ENCODE data around the gene RRP1B.
"Not testable (repeated sequence)": the region's sequence is repeated elsewhere in the genome, so short reads cannot be mapped to it uniquely, and the experiment has no call there.

RRP1B gene, protein sequence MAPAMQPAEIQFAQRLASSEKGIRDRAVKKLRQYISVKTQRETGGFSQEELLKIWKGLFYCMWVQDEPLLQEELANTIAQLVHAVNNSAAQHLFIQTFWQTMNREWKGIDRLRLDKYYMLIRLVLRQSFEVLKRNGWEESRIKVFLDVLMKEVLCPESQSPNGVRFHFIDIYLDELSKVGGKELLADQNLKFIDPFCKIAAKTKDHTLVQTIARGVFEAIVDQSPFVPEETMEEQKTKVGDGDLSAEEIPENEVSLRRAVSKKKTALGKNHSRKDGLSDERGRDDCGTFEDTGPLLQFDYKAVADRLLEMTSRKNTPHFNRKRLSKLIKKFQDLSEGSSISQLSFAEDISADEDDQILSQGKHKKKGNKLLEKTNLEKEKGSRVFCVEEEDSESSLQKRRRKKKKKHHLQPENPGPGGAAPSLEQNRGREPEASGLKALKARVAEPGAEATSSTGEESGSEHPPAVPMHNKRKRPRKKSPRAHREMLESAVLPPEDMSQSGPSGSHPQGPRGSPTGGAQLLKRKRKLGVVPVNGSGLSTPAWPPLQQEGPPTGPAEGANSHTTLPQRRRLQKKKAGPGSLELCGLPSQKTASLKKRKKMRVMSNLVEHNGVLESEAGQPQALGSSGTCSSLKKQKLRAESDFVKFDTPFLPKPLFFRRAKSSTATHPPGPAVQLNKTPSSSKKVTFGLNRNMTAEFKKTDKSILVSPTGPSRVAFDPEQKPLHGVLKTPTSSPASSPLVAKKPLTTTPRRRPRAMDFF

DNA sequence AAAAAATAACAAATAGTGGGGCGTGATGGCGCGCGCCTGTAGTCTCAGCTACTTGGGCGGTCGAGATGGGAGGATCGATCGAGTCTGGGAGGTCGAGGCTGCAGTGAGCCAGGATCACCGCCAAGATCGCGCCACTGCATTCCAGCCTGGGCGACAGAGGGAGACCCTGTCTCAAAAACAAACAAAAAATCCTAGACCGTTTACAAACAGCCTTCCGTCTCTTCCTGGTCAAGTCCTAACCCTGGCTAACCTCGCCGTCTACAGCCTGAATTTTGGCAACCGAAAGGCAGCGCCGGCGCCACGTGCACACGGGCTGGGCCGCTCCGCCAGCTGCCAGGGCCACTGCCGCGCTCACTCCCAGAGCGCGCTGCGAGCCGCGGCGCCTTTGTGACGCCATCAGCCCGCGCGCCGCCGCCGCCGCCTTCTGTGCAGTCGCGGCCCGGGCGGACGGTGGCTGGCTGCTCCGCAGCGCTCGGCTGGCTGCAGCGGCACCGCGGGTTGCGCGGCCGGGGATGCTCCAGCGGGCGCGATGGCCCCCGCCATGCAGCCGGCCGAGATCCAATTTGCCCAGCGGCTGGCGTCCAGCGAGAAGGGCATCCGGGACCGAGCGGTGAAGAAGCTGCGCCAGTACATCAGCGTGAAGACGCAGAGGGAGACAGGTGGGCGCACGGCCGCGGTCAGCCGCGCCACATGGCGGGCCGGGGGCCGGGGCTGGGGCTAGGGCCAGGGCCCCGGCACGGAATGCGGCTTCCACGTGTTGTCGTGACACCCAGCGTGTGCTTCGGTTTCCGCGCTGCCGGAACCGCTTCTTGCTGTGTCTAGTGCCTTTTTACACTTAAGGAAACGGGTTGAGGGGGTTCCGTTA lies at the start of gene RRP1B, which contains the start of gene HSF2BP:
RRP1B (plus strand) TSS at position 425 of the 865 bp plus-strand sequence; CDS start at position 530, 105 bp downstream.
HSF2BP (minus strand) TSS at position 353 of the 865 bp plus-strand sequence. CDS start 1,392 bp downstream, outside the sequence.
- Mint-ChIP-seq H3K27ac (peak within 1 kb of the TSS; percentile 95), H3K36me3 (ENCODE audit: low read depth) (peaks cover 38% of the 10 kb centered on the region), H3K4me3 (peak within 1 kb of the TSS; percentile 93), H3K4me1 (ENCODE audit: low read depth) (peaks cover 42% of the 10 kb centered on the region), H3K9me3 (no peaks in the 10 kb centered on the region), H3K27me3 (ENCODE audit: low read depth) (no peaks in the 10 kb centered on the region)
- peak; percentile 88 for DNase-seq (ENCODE audit: low spot score)

DNA sequence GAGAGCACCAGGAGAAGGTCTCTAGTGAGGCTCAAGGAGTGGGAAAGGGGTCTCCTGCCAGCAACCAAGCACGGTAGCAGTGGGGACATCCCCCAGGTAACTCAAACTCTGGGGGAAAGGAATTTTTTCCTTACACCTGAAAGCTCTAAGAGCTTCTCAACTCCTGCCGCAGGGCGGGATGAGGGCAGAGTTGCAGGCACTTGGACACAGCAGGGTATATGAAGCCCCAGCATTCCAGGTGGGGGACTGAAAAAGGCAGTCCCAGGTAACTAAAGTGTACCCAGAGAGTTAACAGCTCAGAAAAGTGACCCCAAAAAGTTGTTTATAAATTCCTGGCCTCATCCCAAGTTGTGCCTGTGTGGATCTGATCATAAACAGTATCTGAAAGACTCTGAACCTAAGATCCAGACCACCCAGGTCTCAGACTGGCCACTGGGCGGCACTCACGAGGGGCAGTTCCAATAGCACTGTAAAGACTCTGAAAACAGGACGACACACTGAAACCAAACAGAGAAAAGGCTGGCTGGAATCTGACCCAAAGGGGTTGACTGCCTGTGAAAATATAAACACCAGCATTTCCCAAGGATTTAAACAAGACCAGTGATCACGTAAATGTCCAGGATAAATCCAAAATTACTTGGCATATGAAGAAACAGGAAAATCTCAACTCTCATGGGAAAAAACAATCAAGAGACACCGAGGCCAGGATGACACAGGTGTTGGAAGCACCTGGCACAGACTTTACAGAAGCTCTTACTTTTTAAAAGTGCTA lies 47.6 kb upstream of the RRP1B start:
- no peaks in the 10 kb centered on the region for H3K9me3 Mint-ChIP-seq
- DNase-seq (ENCODE audit: low spot score), result no peak
- H3K4me1 Mint-ChIP-seq (ENCODE audit: low read depth), result peaks cover 11% of the 10 kb centered on the region
- no peaks in the 10 kb centered on the region for H3K36me3 Mint-ChIP-seq (ENCODE audit: low read depth)
- H3K27me3 Mint-ChIP-seq (ENCODE audit: low read depth), result no peaks in the 10 kb centered on the region
- no peak overlapping the region for H3K27ac Mint-ChIP-seq
- no peak overlapping the region for H3K4me3 Mint-ChIP-seq

DNA sequence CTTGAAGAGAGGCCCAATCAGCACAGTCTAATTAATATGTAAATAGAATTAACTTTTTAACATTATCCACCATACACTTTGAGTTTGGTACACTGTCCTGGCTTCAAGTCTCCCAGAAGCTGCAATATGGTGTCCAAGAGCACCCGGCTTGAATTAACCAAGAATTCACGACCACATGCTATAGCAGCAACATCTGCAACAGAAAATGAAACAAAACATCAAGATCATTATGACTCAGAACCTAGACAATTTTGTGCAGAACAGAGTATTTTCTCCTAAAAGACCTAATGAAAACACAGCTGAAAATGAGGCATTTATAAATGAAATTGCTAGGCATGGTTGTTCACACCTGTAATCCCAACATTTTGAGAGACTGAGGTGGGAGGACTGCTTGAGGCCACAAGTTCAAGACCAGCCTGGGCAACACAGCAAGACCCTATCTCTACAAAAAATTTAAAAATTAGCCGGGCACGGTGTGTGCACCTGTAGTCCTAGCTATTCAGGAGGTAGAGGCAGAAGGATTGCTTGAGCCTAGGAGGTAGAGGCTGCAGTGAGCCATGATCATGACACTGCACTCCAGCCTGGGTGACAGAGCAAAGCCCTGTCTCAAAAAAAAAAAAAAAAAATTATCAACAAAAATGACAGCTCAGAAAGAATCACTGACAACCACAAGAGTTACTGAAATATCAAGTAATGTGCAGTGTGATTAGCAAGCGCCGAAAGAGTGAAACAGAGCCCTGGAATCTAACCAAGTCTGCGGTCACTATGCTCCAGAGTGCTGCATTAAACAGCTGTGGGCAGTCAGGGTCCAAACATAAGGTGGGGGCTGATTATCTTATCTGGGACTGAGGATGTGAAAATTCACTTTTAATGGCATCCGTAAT lies 45.4 kb upstream of the RRP1B start:
- Mint-ChIP-seq H3K27me3 (ENCODE audit: low read depth) (no peaks in the 10 kb centered on the region), H3K36me3 (ENCODE audit: low read depth) (no peaks in the 10 kb centered on the region), H3K27ac (peak overlapping the region; percentile 15), H3K9me3 (no peaks in the 10 kb centered on the region), H3K4me3 (no peak overlapping the region), H3K4me1 (ENCODE audit: low read depth) (peaks cover 11% of the 10 kb centered on the region)
- no peak for DNase-seq (ENCODE audit: low spot score)

DNA sequence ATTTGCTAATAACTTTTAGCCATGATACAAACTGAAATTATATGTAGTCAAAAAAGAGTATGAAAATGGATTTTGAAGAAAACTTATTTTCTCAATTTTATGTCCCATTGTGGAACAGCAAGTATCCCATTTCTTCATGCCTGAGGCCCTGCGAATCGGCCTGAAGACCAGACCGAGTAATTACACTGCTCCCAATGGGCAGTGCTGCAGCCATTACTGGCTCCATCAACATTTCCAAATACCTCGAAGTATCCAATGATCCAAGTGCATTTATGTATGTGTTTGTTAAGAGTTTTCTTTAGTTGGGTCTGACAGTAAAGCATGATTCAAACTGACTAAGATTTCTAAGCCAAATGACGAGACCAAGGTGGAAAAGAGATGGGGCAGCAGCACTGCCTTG lies 44.5 kb upstream of the RRP1B start:
- Mint-ChIP-seq H3K27me3 (ENCODE audit: low read depth) (no peaks in the 10 kb centered on the region), H3K4me1 (ENCODE audit: low read depth) (peaks cover 11% of the 10 kb centered on the region), H3K36me3 (ENCODE audit: low read depth) (no peaks in the 10 kb centered on the region), H3K27ac (no peak overlapping the region), H3K4me3 (no peak overlapping the region), H3K9me3 (no peaks in the 10 kb centered on the region)
- DNase-seq (ENCODE audit: low spot score), result no peak

DNA sequence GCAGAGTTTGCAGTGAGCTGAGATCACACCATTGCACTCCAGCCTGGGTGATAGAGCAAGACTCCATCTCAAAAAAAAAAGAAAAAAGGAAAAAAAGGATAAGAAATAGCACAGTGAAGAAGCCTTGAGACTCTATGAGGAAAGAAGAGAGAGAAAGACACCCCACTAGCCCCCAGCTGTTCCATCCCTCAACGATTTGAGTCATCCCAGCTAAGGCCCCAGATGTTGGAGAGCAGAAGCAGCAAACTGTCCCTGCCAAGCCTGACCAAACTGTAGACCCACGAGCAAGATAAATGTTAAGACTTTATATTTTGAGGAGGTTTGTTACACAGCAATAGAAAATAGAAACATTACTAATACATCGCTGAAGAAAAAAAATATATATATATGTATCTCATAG lies 42.5 kb upstream of the RRP1B start:
- peaks cover 17% of the 10 kb centered on the region for H3K4me1 Mint-ChIP-seq (ENCODE audit: low read depth)
- not testable (repeated sequence) for H3K27ac Mint-ChIP-seq; H3K27me3 Mint-ChIP-seq (ENCODE audit: low read depth); H3K4me3 Mint-ChIP-seq; DNase-seq (ENCODE audit: low spot score); H3K9me3 Mint-ChIP-seq; H3K36me3 Mint-ChIP-seq (ENCODE audit: low read depth)

DNA sequence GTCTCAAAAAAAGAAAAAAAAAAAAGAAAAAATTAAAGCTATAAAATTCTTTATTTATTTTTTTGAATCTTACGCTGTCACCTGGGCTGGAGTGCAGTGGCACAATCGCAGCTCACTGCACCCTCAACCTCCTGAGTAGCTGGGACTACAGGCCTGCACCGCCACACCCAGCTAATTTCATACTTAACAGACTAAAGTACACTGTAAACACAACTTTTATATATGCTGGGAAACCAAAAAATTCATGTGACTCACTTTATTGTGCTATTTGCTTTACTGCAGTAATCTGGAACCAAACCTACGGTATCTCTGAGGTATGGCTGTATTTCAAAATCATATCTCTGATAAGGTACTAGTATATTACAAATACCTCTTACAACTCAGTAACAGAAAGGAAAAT lies 40.4 kb upstream of the RRP1B start:
- peaks cover 7% of the 10 kb centered on the region for H3K4me1 Mint-ChIP-seq (ENCODE audit: low read depth)
- no peak overlapping the region for H3K4me3 Mint-ChIP-seq
- H3K9me3 Mint-ChIP-seq, result peaks cover 6% of the 10 kb centered on the region
- DNase-seq (ENCODE audit: low spot score), result no peak
- H3K36me3 Mint-ChIP-seq (ENCODE audit: low read depth), result peaks cover 2% of the 10 kb centered on the region
- no peak overlapping the region for H3K27ac Mint-ChIP-seq
- peaks cover 10% of the 10 kb centered on the region for H3K27me3 Mint-ChIP-seq (ENCODE audit: low read depth)

DNA sequence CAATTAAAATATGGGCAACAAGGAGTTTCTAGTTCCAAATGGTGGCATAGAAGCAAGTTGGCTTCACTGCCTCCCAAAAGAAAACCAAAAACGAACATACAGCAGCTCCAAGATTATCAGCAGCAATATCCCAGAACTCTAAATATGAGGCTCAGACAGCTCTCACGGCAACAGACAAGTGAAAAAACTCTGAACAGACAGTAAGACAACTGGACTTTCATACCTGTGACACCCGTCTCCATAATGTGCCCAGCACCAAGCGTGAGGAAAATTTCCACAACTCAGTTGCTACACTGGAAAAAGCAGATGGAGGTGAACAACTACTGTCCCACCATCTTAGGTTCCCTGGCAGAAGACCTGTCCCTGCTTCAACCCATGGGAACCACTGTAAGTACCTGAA lies 40.0 kb upstream of the RRP1B start:
- Mint-ChIP-seq H3K4me1 (ENCODE audit: low read depth) (peaks cover 6% of the 10 kb centered on the region), H3K27ac (no peak overlapping the region), H3K9me3 (peaks cover 6% of the 10 kb centered on the region), H3K27me3 (ENCODE audit: low read depth) (peaks cover 10% of the 10 kb centered on the region), H3K36me3 (ENCODE audit: low read depth) (peaks cover 2% of the 10 kb centered on the region), H3K4me3 (no peak overlapping the region)
- no peak for DNase-seq (ENCODE audit: low spot score)

DNA sequence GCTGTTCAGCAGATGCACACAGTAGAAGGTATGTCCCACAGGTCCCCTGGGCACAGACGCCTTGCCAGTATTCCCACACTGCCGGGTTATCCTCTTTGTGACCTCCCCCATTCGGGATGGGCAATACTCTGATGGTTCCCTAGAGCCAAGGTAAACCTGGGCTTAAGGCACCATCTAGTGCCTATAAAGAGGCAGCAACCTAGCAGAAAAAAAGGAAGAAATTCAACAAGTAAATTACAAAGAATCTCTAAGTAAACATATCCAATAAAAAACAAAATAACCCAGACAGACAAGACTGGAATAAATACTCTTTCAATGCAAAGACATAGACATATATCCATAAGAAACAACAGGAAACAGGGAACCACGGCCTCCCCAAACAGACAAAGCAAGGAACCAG lies 39.5 kb upstream of the RRP1B start:
- peaks cover 6% of the 10 kb centered on the region for H3K4me1 Mint-ChIP-seq (ENCODE audit: low read depth)
- peaks cover 6% of the 10 kb centered on the region for H3K9me3 Mint-ChIP-seq
- DNase-seq (ENCODE audit: low spot score), result no peak
- no peak overlapping the region for H3K4me3 Mint-ChIP-seq
- no peak overlapping the region for H3K27ac Mint-ChIP-seq
- H3K36me3 Mint-ChIP-seq (ENCODE audit: low read depth), result peaks cover 2% of the 10 kb centered on the region
- H3K27me3 Mint-ChIP-seq (ENCODE audit: low read depth), result peaks cover 10% of the 10 kb centered on the region

DNA sequence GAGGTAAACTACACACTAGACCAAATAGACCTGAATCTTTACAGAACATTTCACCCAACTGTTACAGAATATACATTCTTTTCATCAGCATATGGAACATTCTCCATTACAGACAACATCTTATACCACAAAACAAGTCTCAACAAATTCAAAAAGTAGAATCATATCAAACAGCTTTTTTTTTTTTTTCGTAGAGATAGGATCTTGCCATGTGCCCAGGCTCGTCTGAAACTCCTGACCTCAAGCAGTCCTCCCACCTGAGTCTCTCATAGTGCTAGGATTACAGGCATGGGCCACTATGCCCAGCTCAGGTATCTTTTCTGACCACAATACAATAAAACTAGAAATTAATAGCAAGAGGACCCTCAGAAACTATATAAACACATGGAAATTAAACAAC lies 36.6 kb upstream of the RRP1B start:
- H3K27ac Mint-ChIP-seq, result no peak overlapping the region
- H3K9me3 Mint-ChIP-seq, result peaks cover 6% of the 10 kb centered on the region
- H3K27me3 Mint-ChIP-seq (ENCODE audit: low read depth), result peaks cover 20% of the 10 kb centered on the region
- no peak overlapping the region for H3K4me3 Mint-ChIP-seq
- no peak for DNase-seq (ENCODE audit: low spot score)
- peaks cover 2% of the 10 kb centered on the region for H3K36me3 Mint-ChIP-seq (ENCODE audit: low read depth)
- peaks cover 6% of the 10 kb centered on the region for H3K4me1 Mint-ChIP-seq (ENCODE audit: low read depth)

DNA sequence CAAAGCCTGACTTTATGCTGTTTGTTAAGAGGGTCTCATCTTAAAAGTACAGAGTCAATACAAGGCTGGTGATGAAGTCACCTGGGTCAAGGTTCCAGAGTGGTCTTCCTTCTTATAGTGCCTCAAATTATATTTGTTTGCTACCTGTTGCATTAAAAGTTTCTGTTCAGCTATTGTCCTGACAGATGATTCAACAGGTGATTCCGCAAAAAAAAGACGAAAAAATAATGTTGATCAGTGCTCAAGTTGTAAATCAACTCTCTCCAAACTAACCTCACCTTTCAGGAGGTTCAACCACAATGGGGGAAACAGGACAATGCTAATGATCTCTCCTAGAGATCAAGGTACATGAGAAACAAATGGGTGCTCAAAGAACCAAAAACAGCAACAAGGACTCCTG lies 35.8 kb upstream of the RRP1B start:
- peaks cover 6% of the 10 kb centered on the region for H3K9me3 Mint-ChIP-seq
- no peak for DNase-seq (ENCODE audit: low spot score)
- peaks cover 2% of the 10 kb centered on the region for H3K36me3 Mint-ChIP-seq (ENCODE audit: low read depth)
- H3K27ac Mint-ChIP-seq, result no peak overlapping the region
- peaks cover 6% of the 10 kb centered on the region for H3K4me1 Mint-ChIP-seq (ENCODE audit: low read depth)
- no peak overlapping the region for H3K4me3 Mint-ChIP-seq
- H3K27me3 Mint-ChIP-seq (ENCODE audit: low read depth), result peaks cover 20% of the 10 kb centered on the region

DNA sequence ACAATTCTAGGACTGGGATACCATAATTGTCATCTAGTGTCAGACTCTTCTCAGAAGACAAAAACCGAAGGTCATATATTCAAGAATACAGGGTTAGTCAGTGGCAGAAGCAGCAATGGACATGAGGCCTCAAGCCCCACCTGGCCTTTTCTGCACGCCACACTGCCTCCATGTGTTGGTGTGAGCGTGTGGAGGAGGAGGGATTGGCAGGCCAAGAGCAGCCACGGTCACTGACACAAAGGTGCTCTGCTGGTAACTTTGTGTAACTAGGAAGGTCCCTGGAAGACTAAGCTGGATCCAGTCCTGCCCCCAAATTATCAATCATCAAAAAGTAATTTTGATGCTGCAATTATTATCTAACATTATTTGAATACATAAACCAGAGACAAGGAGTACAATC lies 35.0 kb upstream of the RRP1B start:
- Mint-ChIP-seq H3K27ac (no peak overlapping the region), H3K4me1 (ENCODE audit: low read depth) (peaks cover 6% of the 10 kb centered on the region), H3K36me3 (ENCODE audit: low read depth) (peaks cover 2% of the 10 kb centered on the region), H3K27me3 (ENCODE audit: low read depth) (peaks cover 20% of the 10 kb centered on the region), H3K4me3 (no peak overlapping the region), H3K9me3 (peaks cover 6% of the 10 kb centered on the region)
- DNase-seq (ENCODE audit: low spot score), result no peak

DNA sequence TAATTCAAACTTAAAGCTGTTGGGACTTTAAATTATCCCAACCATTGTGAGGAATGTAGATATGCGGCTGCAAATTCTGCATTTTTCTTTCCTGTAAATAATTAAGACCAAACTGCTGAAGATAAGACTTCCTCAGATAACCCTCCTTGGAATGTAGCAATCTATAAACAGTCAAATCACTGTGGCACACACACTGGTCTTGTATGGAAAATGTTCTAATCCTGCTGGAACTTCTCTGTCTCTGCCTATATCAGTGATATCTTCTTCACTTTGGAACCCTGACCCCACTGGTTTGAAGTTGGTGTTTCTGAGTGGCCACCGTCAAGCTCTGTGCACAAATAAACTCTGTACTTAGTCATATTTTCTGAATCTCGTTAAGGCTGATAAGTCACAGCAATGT lies 33.0 kb upstream of the RRP1B start:
- Mint-ChIP-seq H3K27ac (no peak overlapping the region), H3K4me3 (no peak overlapping the region), H3K27me3 (ENCODE audit: low read depth) (peaks cover 20% of the 10 kb centered on the region), H3K36me3 (ENCODE audit: low read depth) (no peaks in the 10 kb centered on the region), H3K4me1 (ENCODE audit: low read depth) (no peaks in the 10 kb centered on the region), H3K9me3 (no peaks in the 10 kb centered on the region)
- DNase-seq (ENCODE audit: low spot score), result no peak
